Activated CD4-positive, alpha-beta T cell treated with anti-CD3 and anti-CD28 coated beads, Interleukin-2, amount 50 U/mL, for 1 hour (primary cell): ENCODE data around the gene CNTN1.
"Not testable (repeated sequence)": the region's sequence is repeated elsewhere in the genome, so short reads cannot be mapped to it uniquely, and the experiment has no call there.

ENCODE experiments used
- DNase-seq: peaks from one replicate; pipeline ENCODE4 v3.0.0-alpha.2; 2020

Gene CNTN1

GRCh38 chr12:40711121-40711520 is 18.9 kb downstream of the CNTN1 start:
- no peak for DNase-seq

GRCh38 chr12:40714636-40715035 is 22.4 kb downstream of the CNTN1 start:
- no peak for DNase-seq

- DNase-seq = no peak
These were observed 23.8 kb downstream of the CNTN1 start for GRCh38 chr12:40716037-40716436.

- no peak for DNase-seq
These were observed 25.3 kb downstream of the CNTN1 start for GRCh38 chr12:40717576-40717975.

GRCh38 chr12:40718878-40719372 is 26.7 kb downstream of the CNTN1 start:
- DNase-seq = no peak

GRCh38 chr12:40723001-40723400 is 30.8 kb downstream of the CNTN1 start:
- DNase-seq = no peak

GRCh38 chr12:40726366-40726765 is 34.1 kb downstream of the CNTN1 start:
- no peak for DNase-seq

- no peak for DNase-seq
These were observed 35.7 kb downstream of the CNTN1 start for GRCh38 chr12:40727774-40728483.

GRCh38 chr12:40730281-40730680 is 38.0 kb downstream of the CNTN1 start:
- DNase-seq = no peak

GRCh38 chr12:40733871-40734270 is 41.6 kb downstream of the CNTN1 start:
- no peak for DNase-seq

GRCh38 chr12:40734276-40734675 is 42.0 kb downstream of the CNTN1 start:
- no peak for DNase-seq

- no peak for DNase-seq
These were observed 43.5 kb downstream of the CNTN1 start for GRCh38 chr12:40735551-40736230.

GRCh38 chr12:40737416-40737815 is 45.2 kb downstream of the CNTN1 start:
- DNase-seq = not testable (repeated sequence)

- no peak for DNase-seq
These were observed 46.6 kb downstream of the CNTN1 start for GRCh38 chr12:40738856-40739255.

GRCh38 chr12:40742041-40742440 is 49.8 kb downstream of the CNTN1 start:
- no peak for DNase-seq

- DNase-seq = no peak
These were observed 53.1 kb downstream of the CNTN1 start for GRCh38 chr12:40745386-40745785.

GRCh38 chr12:40749863-40750262 is 57.6 kb downstream of the CNTN1 start:
- no peak for DNase-seq

- DNase-seq = no peak
These were observed 59.8 kb downstream of the CNTN1 start for GRCh38 chr12:40752011-40752410.

- DNase-seq = no peak
These were observed 68.6 kb downstream of the CNTN1 start for GRCh38 chr12:40760821-40761220.

GRCh38 chr12:40762072-40762471 is 69.8 kb downstream of the CNTN1 start:
- DNase-seq = no peak

GRCh38 chr12:40768125-40768864 is 76.1 kb downstream of the CNTN1 start:
- DNase-seq = no peak

GRCh38 chr12:40769846-40770245 is 77.6 kb downstream of the CNTN1 start:
- no peak for DNase-seq

- DNase-seq = no peak
These were observed 78.5 kb downstream of the CNTN1 start for GRCh38 chr12:40770781-40771180.

- DNase-seq = no peak
These were observed 83.4 kb downstream of the CNTN1 start for GRCh38 chr12:40775661-40776060.
